GM13976 (cell line): Measurements from ENCODE around the gene ARL4D.
"Not testable (repeated sequence)": the region's sequence is repeated elsewhere in the genome, so short reads cannot be mapped to it uniquely, and the experiment has no call there.

Experiments used
- DNase-seq: peaks from one replicate; pipeline ENCODE4 v3.0.0; 2012; ENCODE audit warnings: low spot score
- CTCF ChIP-seq: IDR thresholded peaks from 2 replicates; pipeline ENCODE4 v1.5.1; 2012; ENCODE audit warnings: borderline replicate concordance, mild to moderate bottlenecking; ENCODE audit not compliant: insufficient read depth; ENCODE audit errors: extremely low read depth, missing control alignments, control extremely low read depth
- in situ Hi-C: fragments of 300-500 bp; cut with MboI; formaldehyde crosslinking; loops from one replicate; pipeline ENCODE4 v1.12.0; 2022; ENCODE audit warnings: low sequenced_read_pairs, mixed read lengths, inconsistent platforms; ENCODE audit not compliant: unreplicated experiment

The ARL4D gene

GRCh38 chr17:43418441-43419374 is 19.9 kb downstream of the ARL4D start:
- no peak for TF ChIP-seq CTCF
- in situ Hi-C loops = no loop called here
- DNase-seq = no peak

- in situ Hi-C loops, DNase-seq: not testable (repeated sequence)
These were observed 20.6 kb downstream of the ARL4D start for GRCh38 chr17:43419375-43419882.

- in situ Hi-C loops = no loop called here
- DNase-seq = no peak
- TF ChIP-seq CTCF = no peak
These were observed 25.1 kb downstream of the ARL4D start for GRCh38 chr17:43423777-43424455.

GRCh38 chr17:43427362-43428043 is 28.7 kb downstream of the ARL4D start:
- TF ChIP-seq CTCF = no peak
- in situ Hi-C loops = no loop called here
- DNase-seq = no peak

- no peak for DNase-seq
- in situ Hi-C loops = no loop called here
- TF ChIP-seq CTCF = no peak
These were observed 29.7 kb downstream of the ARL4D start for GRCh38 chr17:43428524-43428923.

GRCh38 chr17:43430936-43431713 is 32.3 kb downstream of the ARL4D start:
- in situ Hi-C loops = no loop called here
- DNase-seq = no peak
- TF ChIP-seq CTCF = no peak
